ENCODE data around the gene KIF13A.
"Not testable (repeated sequence)": the region's sequence is repeated elsewhere in the genome, so short reads cannot be mapped to it uniquely, and the experiment has no call there.

The KIF13A gene

GRCh38 chr6:17950095-17950494 is 37.3 kb downstream of the KIF13A start:
- Mint-ChIP-seq H3K4me3 (no peak overlapping the region), H3K27me3 (ENCODE audit: low read depth, poor library complexity) (no peaks in the 10 kb centered on the region), H3K9me3 (peaks cover 4% of the 10 kb centered on the region), H3K4me1 (no peaks in the 10 kb centered on the region), H3K27ac (no peak overlapping the region), H3K36me3 (ENCODE audit: low read depth) (peaks cover 9% of the 10 kb centered on the region)
- TF ChIP-seq CTCF (IDR thresholded peaks at IDR 0.05), result no peak
- DNase-seq, result no peak

GRCh38 chr6:17949168-17949567 is 38.3 kb downstream of the KIF13A start:
- Mint-ChIP-seq H3K4me3 (no peak overlapping the region), H3K27me3 (ENCODE audit: low read depth, poor library complexity) (no peaks in the 10 kb centered on the region), H3K4me1 (no peaks in the 10 kb centered on the region), H3K36me3 (ENCODE audit: low read depth) (peaks cover 9% of the 10 kb centered on the region), H3K9me3 (peaks cover 4% of the 10 kb centered on the region), H3K27ac (no peak overlapping the region)
- no peak for TF ChIP-seq CTCF (IDR thresholded peaks at IDR 0.05)
- DNase-seq, result no peak

GRCh38 chr6:17948725-17949124 is 38.7 kb downstream of the KIF13A start:
- Mint-ChIP-seq H3K4me1 (no peaks in the 10 kb centered on the region), H3K36me3 (ENCODE audit: low read depth) (peaks cover 8% of the 10 kb centered on the region), H3K9me3 (peaks cover 4% of the 10 kb centered on the region), H3K27me3 (ENCODE audit: low read depth, poor library complexity) (no peaks in the 10 kb centered on the region), H3K27ac (no peak overlapping the region), H3K4me3 (no peak overlapping the region)
- DNase-seq, result no peak
- no peak for TF ChIP-seq CTCF (IDR thresholded peaks at IDR 0.05)

GRCh38 chr6:17947574-17947973 is 39.9 kb downstream of the KIF13A start:
- H3K36me3 Mint-ChIP-seq (ENCODE audit: low read depth); H3K9me3 Mint-ChIP-seq; H3K27me3 Mint-ChIP-seq (ENCODE audit: low read depth, poor library complexity); H3K27ac Mint-ChIP-seq; DNase-seq; H3K4me1 Mint-ChIP-seq; H3K4me3 Mint-ChIP-seq: not testable (repeated sequence)

- no peaks in the 10 kb centered on the region for H3K4me1 Mint-ChIP-seq
- no peaks in the 10 kb centered on the region for H3K36me3 Mint-ChIP-seq (ENCODE audit: low read depth)
- no peaks in the 10 kb centered on the region for H3K9me3 Mint-ChIP-seq
- no peak overlapping the region for H3K27ac Mint-ChIP-seq
- TF ChIP-seq CTCF (IDR thresholded peaks at IDR 0.05), result no peak
- H3K4me3 Mint-ChIP-seq, result no peak overlapping the region
- DNase-seq, result no peak
- H3K27me3 Mint-ChIP-seq (ENCODE audit: low read depth, poor library complexity), result no peaks in the 10 kb centered on the region
Observed at GRCh38 chr6:17945575-17945974, 41.9 kb downstream of the KIF13A start.

- H3K4me3 Mint-ChIP-seq, result no peak overlapping the region
- H3K27ac Mint-ChIP-seq, result no peak overlapping the region
- H3K36me3 Mint-ChIP-seq (ENCODE audit: low read depth), result peaks cover 2% of the 10 kb centered on the region
- H3K4me1 Mint-ChIP-seq, result no peaks in the 10 kb centered on the region
- no peak for DNase-seq
- no peak for TF ChIP-seq CTCF (IDR thresholded peaks at IDR 0.05)
- peaks cover 1% of the 10 kb centered on the region for H3K9me3 Mint-ChIP-seq
- no peaks in the 10 kb centered on the region for H3K27me3 Mint-ChIP-seq (ENCODE audit: low read depth, poor library complexity)
Observed at GRCh38 chr6:17945111-17945510, 42.3 kb downstream of the KIF13A start.
